Tongue (tissue), 2 donors: ENCODE data around the gene FOXJ1. TPM values are rescaled to one million over a fixed set of nuclear protein-coding genes. Genes with fewer than 3 reads are reported as not detected.

Experiments
- DNase-seq: peaks from one replicate; pipeline ENCODE4 v3.0.0-alpha.2; 2015
- total RNA-seq: library from RNA; depleted of rRNA; stranded (reverse); fragments of >200 nt; gene quantifications from one replicate; pipeline ENCODE4 v1.2.3, GENCODE V29; 2014

FOXJ1 gene
- total RNA-seq, 1 donor from 2014 or later = 0.51 TPM

- DNase-seq = no peak
These were observed 20.0 kb upstream of the FOXJ1 start for GRCh38 chr17:76160896-76161528.

- DNase-seq = no peak
These were observed 18.1 kb upstream of the FOXJ1 start for GRCh38 chr17:76159157-76159556.

- no peak for DNase-seq
These were observed 16.7 kb upstream of the FOXJ1 start for GRCh38 chr17:76157759-76158158.

- no peak for DNase-seq
These were observed 15.6 kb upstream of the FOXJ1 start for GRCh38 chr17:76156662-76156991.

- DNase-seq = no peak
These were observed 15.1 kb upstream of the FOXJ1 start for GRCh38 chr17:76155988-76156661.

DNA sequence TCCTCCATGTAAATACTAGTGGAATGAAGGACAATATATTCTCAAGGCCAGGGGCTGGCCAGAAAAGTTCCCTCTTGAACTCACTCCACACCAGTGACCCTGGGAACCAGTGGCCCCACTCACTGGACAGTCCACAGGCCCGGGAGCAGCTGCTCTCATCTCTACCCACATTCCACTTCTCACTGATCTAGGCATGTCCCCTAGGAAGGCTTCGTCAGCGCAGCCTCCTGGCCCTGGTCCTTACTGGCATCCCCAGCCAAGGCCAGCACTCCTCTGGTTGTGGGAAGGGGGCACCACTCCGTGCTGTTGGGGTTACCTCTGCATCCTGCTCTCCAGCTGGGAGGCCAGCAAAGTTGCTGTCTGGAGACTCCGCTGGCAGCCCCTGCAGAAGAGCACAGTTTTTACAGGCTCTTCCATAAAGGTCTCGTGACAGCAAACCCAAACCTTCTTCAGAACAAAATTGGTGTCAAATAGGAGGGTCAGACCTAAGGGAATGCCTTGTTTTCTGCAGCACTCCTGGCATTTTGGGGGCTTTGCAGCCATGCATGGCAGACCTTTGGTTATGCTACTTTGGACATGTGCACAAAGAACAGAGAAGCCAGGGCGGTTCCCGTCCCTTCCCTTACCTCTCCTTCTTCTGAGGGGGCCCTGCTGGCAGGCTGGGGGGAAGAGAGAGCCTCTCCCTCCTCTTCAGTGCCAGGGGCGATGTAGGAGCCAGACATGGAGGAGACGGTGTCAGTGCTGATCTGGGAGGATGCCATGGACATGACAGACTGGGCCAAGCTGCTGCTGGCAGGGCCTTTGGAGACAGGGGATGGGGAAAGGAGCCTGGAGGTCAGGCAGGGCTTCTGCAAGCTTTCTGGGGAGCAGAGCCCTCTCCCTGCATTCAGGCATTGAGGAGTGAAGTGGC, 14.1 kb upstream of the FOXJ1 start:
- DNase-seq = no peak

DNA sequence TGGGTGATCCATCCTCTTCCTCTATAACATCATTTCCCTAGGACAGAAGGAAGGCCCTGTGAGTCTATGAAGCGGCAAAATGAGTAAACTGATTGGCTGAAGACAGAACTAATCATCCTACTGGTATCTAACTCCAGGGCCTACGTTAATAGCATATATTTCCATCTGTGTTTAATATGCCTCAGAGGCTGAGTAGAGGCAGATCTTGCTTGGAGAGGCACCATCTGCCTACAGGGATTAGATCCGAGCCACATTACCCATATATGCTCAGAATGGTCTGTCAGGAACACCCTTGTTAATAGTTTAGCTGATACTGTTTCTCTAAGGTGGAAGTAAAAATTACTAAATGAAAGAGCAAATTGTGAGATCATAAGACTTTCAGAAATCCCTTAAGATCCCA, 13.2 kb upstream of the FOXJ1 start:
- no peak for DNase-seq

GRCh38 chr17:76153640-76154039, 12.6 kb upstream of the FOXJ1 start:
- peak; percentile 70 for DNase-seq

- DNase-seq = no peak
These were observed 12.2 kb upstream of the FOXJ1 start for GRCh38 chr17:76153202-76153601.

- DNase-seq = no peak
These were observed 11.5 kb upstream of the FOXJ1 start for GRCh38 chr17:76152591-76152990.

DNA sequence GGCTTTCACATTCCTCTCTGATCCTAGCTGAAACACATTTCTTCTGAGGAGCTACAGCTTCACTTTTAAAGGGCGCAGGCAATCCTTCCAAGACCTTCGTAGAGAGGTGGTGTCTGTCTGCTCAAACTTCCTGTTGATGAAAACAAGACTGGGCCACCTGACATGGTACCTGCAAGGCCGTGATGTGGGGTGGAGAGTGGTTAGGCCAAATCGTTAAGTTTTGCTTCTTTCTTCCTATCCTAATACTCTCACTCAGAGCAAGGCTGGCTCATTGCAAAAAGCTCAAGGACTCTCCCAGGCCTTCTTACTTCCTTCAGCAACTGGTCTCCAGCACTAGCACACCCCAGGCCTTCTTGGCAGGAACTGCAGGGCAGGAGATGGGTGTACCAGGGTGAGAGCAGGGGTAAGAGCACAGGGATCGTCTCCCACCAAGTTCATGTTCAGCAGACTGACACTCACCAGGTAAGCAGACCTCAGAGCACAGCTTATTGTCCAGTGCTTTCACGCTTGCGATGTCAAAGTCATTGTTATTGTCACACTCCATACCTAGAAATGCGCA, 10.9 kb upstream of the FOXJ1 start:
- no peak for DNase-seq

- peak; percentile 66 for DNase-seq
These were observed 9.9 kb upstream of the FOXJ1 start for GRCh38 chr17:76150712-76151622.

DNA sequence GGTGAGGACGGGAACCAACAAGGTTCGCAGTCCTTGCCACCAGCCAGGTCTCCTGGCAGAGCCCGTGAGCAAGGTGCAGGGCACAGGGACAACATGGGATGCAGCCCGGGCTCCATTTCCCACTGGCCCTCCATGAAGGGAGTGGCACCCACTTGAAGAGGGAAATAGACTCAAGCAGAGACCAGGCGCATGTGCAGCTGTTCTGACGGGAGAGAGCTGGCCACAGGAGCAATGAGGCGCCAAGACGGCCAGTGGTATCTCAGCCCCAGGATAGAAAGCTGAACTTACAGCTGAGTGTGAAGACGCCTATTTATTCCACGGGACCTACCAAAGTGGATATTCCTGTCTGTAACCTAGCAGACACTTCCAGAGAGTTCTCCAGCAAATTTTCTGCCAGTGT, 8.2 kb upstream of the FOXJ1 start:
- no peak for DNase-seq

DNA sequence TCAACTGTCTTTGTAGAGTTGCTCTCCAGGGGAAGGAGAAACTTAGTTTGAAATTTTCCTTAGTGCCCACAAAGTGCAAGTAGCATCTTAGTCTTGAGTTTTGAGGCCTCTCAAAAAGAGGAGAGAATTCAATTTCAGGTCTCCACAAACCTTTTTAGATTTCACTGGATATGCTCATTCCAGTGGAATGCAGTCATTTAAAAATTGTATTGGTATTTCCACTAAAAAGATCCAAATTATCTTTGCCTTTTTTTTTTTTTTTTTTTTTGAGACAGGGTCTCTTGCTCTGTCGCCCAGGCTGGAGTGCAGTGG, 6.9 kb upstream of the FOXJ1 start:
- DNase-seq = no peak

- peak; percentile 66 for DNase-seq
These were observed 6.4 kb upstream of the FOXJ1 start for GRCh38 chr17:76147211-76148014.

GRCh38 chr17:76146053-76146851, 5.2 kb upstream of the FOXJ1 start:
- DNase-seq = no peak

GRCh38 chr17:76145231-76146052, 4.4 kb upstream of the FOXJ1 start:
- DNase-seq = no peak

- DNase-seq = no peak
These were observed 1.6 kb upstream of the FOXJ1 start for GRCh38 chr17:76142585-76143041.

DNA sequence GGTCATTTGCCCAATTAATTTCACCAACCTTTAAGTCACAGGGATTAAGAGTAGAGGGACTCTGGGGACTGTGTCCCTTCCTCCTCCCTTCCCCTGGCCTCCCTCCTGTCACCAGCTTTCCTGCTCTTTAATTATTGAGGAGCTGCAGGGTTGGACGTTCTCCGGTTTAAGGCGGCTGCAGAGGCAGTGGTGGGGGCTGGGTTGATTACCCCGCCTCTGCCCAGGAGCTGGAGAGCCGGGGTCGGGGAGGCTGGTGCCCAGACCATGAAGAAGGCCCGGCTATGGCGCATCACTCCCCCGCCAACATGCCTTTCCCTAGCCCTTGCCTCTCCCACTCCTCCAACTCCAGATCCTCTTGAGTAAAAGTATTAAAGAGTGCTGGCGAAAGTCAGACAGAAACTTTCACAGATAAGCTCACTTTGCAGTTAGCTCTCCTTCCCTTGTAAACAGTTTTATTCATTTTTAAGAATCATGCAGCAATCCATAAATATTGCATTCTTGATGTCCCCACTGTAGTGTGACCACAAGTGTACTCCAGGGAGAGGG, 1.1 kb upstream of the FOXJ1 start:
- no peak for DNase-seq
